Panc1 (cell line): ENCODE results near the gene FAM193A.

Experiments
- CTCF ChIP-seq: fragments of 450-650 bp; IDR thresholded peaks from 2 replicates; pipeline ENCODE4 v1.5.1; 2017; ENCODE audit warnings: mild to moderate bottlenecking
- POLR2AphosphoS5 ChIP-seq: IDR thresholded peaks from 2 replicates; pipeline ENCODE4 v1.6.1; 2012; ENCODE audit warnings: mild to moderate bottlenecking, low read depth, low read length, moderate library complexity
- SIN3A ChIP-seq: IDR thresholded peaks from 2 replicates; pipeline ENCODE4 v1.6.1; 2012; ENCODE audit warnings: low read depth, mild to moderate bottlenecking, low read length, moderate library complexity, borderline replicate concordance; ENCODE audit not compliant: insufficient read depth
- TCF7L2 ChIP-seq: IDR thresholded peaks from 2 replicates; pipeline ENCODE4 v1.6.1; 2011; ENCODE audit warnings: mild to moderate bottlenecking, low read depth, low read length, inconsistent platforms
- TF ChIP-seq, protein P1 (sequence below), 2 experiments: IDR thresholded peaks; 2 replicates each; pipeline ENCODE4 v1.6.1; 2011 to 2012; ENCODE audit warnings: low read depth in 2 of 2, control low read depth in 1 of 2, low read length in 1 of 2, mild to moderate bottlenecking in 1 of 2, moderate library complexity in 1 of 2; ENCODE audit not compliant: insufficient read depth in 1 of 2

- no peak for TF ChIP-seq CTCF
- no peak for TF ChIP-seq SIN3A
- TF ChIP-seq POLR2AphosphoS5, result no peak
- TF ChIP-seq, protein P1, sequence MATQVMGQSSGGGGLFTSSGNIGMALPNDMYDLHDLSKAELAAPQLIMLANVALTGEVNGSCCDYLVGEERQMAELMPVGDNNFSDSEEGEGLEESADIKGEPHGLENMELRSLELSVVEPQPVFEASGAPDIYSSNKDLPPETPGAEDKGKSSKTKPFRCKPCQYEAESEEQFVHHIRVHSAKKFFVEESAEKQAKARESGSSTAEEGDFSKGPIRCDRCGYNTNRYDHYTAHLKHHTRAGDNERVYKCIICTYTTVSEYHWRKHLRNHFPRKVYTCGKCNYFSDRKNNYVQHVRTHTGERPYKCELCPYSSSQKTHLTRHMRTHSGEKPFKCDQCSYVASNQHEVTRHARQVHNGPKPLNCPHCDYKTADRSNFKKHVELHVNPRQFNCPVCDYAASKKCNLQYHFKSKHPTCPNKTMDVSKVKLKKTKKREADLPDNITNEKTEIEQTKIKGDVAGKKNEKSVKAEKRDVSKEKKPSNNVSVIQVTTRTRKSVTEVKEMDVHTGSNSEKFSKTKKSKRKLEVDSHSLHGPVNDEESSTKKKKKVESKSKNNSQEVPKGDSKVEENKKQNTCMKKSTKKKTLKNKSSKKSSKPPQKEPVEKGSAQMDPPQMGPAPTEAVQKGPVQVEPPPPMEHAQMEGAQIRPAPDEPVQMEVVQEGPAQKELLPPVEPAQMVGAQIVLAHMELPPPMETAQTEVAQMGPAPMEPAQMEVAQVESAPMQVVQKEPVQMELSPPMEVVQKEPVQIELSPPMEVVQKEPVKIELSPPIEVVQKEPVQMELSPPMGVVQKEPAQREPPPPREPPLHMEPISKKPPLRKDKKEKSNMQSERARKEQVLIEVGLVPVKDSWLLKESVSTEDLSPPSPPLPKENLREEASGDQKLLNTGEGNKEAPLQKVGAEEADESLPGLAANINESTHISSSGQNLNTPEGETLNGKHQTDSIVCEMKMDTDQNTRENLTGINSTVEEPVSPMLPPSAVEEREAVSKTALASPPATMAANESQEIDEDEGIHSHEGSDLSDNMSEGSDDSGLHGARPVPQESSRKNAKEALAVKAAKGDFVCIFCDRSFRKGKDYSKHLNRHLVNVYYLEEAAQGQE (IDR thresholded peaks at IDR 0.05; ENCODE audit: insufficient read depth in 1 of 2, low read depth in 2 of 2, low read length in 1 of 2), result no peak
- no peak for TF ChIP-seq TCF7L2
These were observed 48.8 kb upstream of the FAM193A start for GRCh38 chr4:2487632-2488031.
